Measurements from ENCODE around the gene CELF3.

- no peak for TF ChIP-seq POLR2AphosphoS5 (IDR thresholded peaks at IDR 0.05; ENCODE audit: low read depth)
- TF ChIP-seq CTCF (conservative IDR thresholded peaks at IDR 0.05; ENCODE audit: low read depth in 2 of 2) = no peak
- no peak for TF ChIP-seq EZH2phosphoT487 (IDR thresholded peaks at IDR 0.05; ENCODE audit: unreplicated experiment)
- no peak for TF ChIP-seq CREB1 (CRISPR knock-in tag; IDR thresholded peaks at IDR 0.05; ENCODE audit: low read depth)
- TF ChIP-seq EZH2 (IDR thresholded peaks at IDR 0.05; ENCODE audit: low read depth, unreplicated experiment) = no peak
- TF ChIP-seq REST (IDR thresholded peaks at IDR 0.05; ENCODE audit: unreplicated experiment) = no peak
- TF ChIP-seq JUNB (IDR thresholded peaks at IDR 0.05; ENCODE audit: unreplicated experiment) = no peak
- TF ChIP-seq NANOG (IDR thresholded peaks at IDR 0.05; ENCODE audit: borderline replicate concordance) = no peak
- no peak for TF ChIP-seq STAT1 (IDR thresholded peaks at IDR 0.05; ENCODE audit: unreplicated experiment)
These were observed 4.7 kb downstream of the CELF3 start for GRCh38 chr1:151711951-151712350.
